B cell (primary cell): Measurements from ENCODE around the gene CT45A10.

Experiments
- CTCF ChIP-seq: fragments of 200-600 bp; IDR thresholded peaks from one replicate; pipeline ENCODE4 v1.8.0; 2022; ENCODE audit warnings: antibody characterized with exemption, mild to moderate bottlenecking
- EZH2 ChIP-seq: IDR thresholded peaks from 2 replicates; pipeline ENCODE4 v1.6.1; 2012; ENCODE audit warnings: borderline replicate concordance, low read depth, mild to moderate bottlenecking, moderate library complexity, low read length; ENCODE audit not compliant: insufficient read depth, poor library complexity, severe bottlenecking

DNA sequence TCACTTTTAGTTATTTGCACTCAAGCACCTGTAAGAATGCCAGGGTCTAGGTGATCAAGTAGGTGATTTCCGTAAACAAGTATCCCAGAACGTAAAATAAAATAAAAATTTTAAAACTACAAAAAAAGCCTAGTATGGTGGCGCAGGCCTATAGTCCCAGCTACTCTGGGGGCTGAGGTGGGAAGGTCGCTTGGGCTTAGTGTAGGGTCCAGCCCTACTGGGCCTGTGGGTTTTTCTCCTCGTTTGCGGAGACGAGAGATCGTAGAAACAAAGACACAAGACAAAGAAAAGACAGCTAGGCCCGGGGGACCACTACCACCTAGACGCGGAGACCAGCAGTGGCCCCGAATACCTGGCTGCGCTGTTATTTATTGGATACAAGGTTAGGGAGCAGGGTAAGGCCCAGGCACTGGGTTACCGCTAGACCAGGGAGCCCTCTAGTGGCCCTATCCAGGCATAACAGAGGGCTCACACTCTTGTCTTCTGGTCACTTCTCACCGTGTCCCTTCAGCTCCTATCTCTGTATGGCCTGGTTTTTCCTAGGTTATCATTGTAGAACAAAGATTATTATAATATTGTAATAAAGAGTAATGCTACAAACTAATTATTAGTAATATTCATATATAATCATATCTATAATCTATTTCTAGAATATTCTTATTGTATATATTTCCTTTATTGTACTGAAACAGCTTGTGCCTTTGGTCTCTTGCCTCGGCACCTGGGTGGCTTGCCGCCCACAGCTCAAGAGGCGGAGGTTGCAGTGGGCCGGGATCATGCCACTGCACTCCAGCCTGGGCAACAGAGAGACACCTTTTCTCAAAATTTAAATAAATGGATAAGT lies 38.6 kb upstream of the CT45A10 start:
- TF ChIP-seq CTCF (peak; percentile 74), EZH2 (no peak)
